Stimulated activated CD8-positive, alpha-beta memory T cell treated with anti-CD3 and anti-CD28 coated beads, Interleukin-4, amount 100 ng/mL, for 4 hours (primary cell): ENCODE results near the gene GAS7.
"Not testable (repeated sequence)": the region's sequence is repeated elsewhere in the genome, so short reads cannot be mapped to it uniquely, and the experiment has no call there.

Experiments used
- DNase-seq, 2 donors: peaks; one replicate each; pipeline ENCODE4 v3.0.0-alpha.2; 2020; ENCODE audit warnings: low read depth in 2 of 2, low spot score in 1 of 2

Gene GAS7

GRCh38 chr17:10114931-10115535 lies 83.4 kb downstream of the GAS7 start:
- peak; percentile 29 to 78 for DNase-seq

- no peak for DNase-seq
Measured at GRCh38 chr17:10112962-10113361, 85.4 kb downstream of the GAS7 start.

- DNase-seq, result no peak
Measured at GRCh38 chr17:10111907-10112452, 86.4 kb downstream of the GAS7 start.

GRCh38 chr17:10109146-10109545 lies 89.3 kb downstream of the GAS7 start:
- no peak for DNase-seq

- no peak for DNase-seq
Measured at GRCh38 chr17:10107316-10108165, 90.9 kb downstream of the GAS7 start.

- DNase-seq, result no peak
Measured at GRCh38 chr17:10106067-10106466, 92.3 kb downstream of the GAS7 start.

- DNase-seq, result no peak
Measured at GRCh38 chr17:10105513-10106001, 92.8 kb downstream of the GAS7 start.

GRCh38 chr17:10103712-10104111 lies 94.7 kb downstream of the GAS7 start:
- no peak for DNase-seq

- no peak for DNase-seq
Measured at GRCh38 chr17:10102817-10103216, 95.6 kb downstream of the GAS7 start.

- DNase-seq, result no peak
Measured at GRCh38 chr17:10099051-10099571, 99.3 kb downstream of the GAS7 start.

- no peak for DNase-seq
Measured at GRCh38 chr17:10096596-10096995, 101.8 kb downstream of the GAS7 start.

- DNase-seq, result not testable (repeated sequence)
Measured at GRCh38 chr17:10095295-10095694, 103.1 kb downstream of the GAS7 start.

GRCh38 chr17:10094797-10095196 lies 103.6 kb downstream of the GAS7 start:
- DNase-seq, result no peak

- no peak for DNase-seq
Measured at GRCh38 chr17:10092595-10092994, 105.8 kb downstream of the GAS7 start.

- DNase-seq, result no peak
Measured at GRCh38 chr17:10091046-10091445, 107.4 kb downstream of the GAS7 start.

GRCh38 chr17:10089196-10089804 lies 109.1 kb downstream of the GAS7 start:
- DNase-seq, result no peak

GRCh38 chr17:10088444-10088843 lies 110.0 kb downstream of the GAS7 start:
- no peak for DNase-seq

- no peak for DNase-seq
Measured at GRCh38 chr17:10087355-10087754, 111.1 kb downstream of the GAS7 start.

- DNase-seq, result no peak
Measured at GRCh38 chr17:10083864-10084263, 114.5 kb downstream of the GAS7 start.

- no peak for DNase-seq
Measured at GRCh38 chr17:10082795-10083194, 115.6 kb downstream of the GAS7 start.

GRCh38 chr17:10081571-10082169 lies 116.7 kb downstream of the GAS7 start:
- no peak for DNase-seq
